K562 (cell line): Measurements from ENCODE around the gene HS3ST3B1. TPM values are rescaled to one million over a fixed set of nuclear protein-coding genes. Genes with fewer than 3 reads are reported as not detected.

ENCODE experiments used
- ATAC-seq: fragments of 200-7000 bp; cut with Tn5 transposase; 3 replicates; pipeline ENCODE4 v1.9.1; 2020; ENCODE audit warnings: moderate library complexity
- BruUV-seq: library from RNA; stranded (reverse); fragments of 400-500 nt; replicated peaks from 2 replicates; lab custom pipeline; 2021; lab: Mats Ljungman, UMichigan
- CTCF ChIA-PET: fragments of 300-600 bp; formaldehyde crosslinking; extraction: SDS; loops from one replicate; lab custom pipeline; 2021; ENCODE audit warnings: low intra/inter-chr PET ratio; lab: Yijun Ruan, JAX
- POLR2A ChIA-PET: fragments of 300-600, 350-650 bp; sonication (Branson Sonifier 250); formaldehyde crosslinking; extraction: SDS; loops from one replicate; lab custom pipeline; 2021; ENCODE audit warnings: antibody characterized with exemption, inconsistent platforms; lab: Yijun Ruan, JAX
- DNase-seq, 4 experiments: peaks; one replicate each; pipeline versions ENCODE4 v3.0.0 to v3.0.0-alpha.2; 2011 to 2018; ENCODE audit warnings: low spot score in 3 of 4, mixed read lengths in 3 of 4; ENCODE audit errors: extremely low read depth in 1 of 4
- FAIRE-seq: peaks from 2 replicates; lab custom pipeline; 2011; peaks lifted over from hg19 to GRCh38; lab: Jason Lieb, UNC
- H2AFZ ChIP-seq: 2 replicates; pipeline ENCODE4 v1.6.0; 2011; ENCODE audit warnings: low read depth, low read length, control low read depth, inconsistent platforms
- H3K27ac ChIP-seq: fragments of 200-600 bp; 3 replicates; pipeline ENCODE4 v1.8.0; 2011; ENCODE audit warnings: low read depth, mild to moderate bottlenecking, control low read depth, inconsistent platforms, low read length, moderate library complexity, mixed read lengths; ENCODE audit errors: extremely low read depth
- H3K27me3 ChIP-seq, 2 experiments: fragments of 300-600 bp in 1 of 2; 2 replicates in 1 of 2; 3 replicates in 1 of 2; pipeline versions ENCODE4 v1.6.0 to v1.8.0; 2011; ENCODE audit warnings: inconsistent platforms in 2 of 2, low read length in 2 of 2, mild to moderate bottlenecking in 1 of 2, mixed read lengths in 1 of 2, moderate library complexity in 1 of 2; ENCODE audit not compliant: control insufficient read depth in 2 of 2, insufficient read depth in 2 of 2
- H3K36me3 ChIP-seq: fragments of 300-600 bp; 3 replicates; pipeline ENCODE4 v1.8.0; 2011; ENCODE audit warnings: mild to moderate bottlenecking, low read length, inconsistent platforms; ENCODE audit not compliant: control insufficient read depth, insufficient read depth
- H3K4me1 ChIP-seq, 2 experiments: fragments of 200-600 bp in 1 of 2; replicated peaks in 1 of 2; 2 replicates in 1 of 2; 3 replicates in 1 of 2; pipeline versions ENCODE4 v1.5.1 to v1.8.0; 2011; ENCODE audit warnings: inconsistent platforms in 2 of 2, low read length in 2 of 2, mild to moderate bottlenecking in 1 of 2, mixed read lengths in 1 of 2, moderate library complexity in 1 of 2; ENCODE audit not compliant: control insufficient read depth in 2 of 2, insufficient read depth in 2 of 2
- H3K4me2 ChIP-seq: 2 replicates; pipeline ENCODE4 v1.6.1; 2011; ENCODE audit warnings: low read length, control low read depth, inconsistent platforms, mixed read lengths; ENCODE audit not compliant: insufficient read depth
- H3K4me3 ChIP-seq: fragments of 200-600 bp; sonication (generic), shearing (Covaris generic); 2 replicates; pipeline ENCODE4 v1.5.1; 2016; ENCODE audit warnings: control low read depth, inconsistent platforms
- H3K79me2 ChIP-seq: fragments of 200-600 bp; 3 replicates; pipeline ENCODE4 v1.8.0; 2011; ENCODE audit warnings: low read length, inconsistent platforms; ENCODE audit not compliant: control insufficient read depth, insufficient read depth
- H3K9ac ChIP-seq, 2 experiments: 2 replicates each; pipeline versions ENCODE4 v1.6.0 to v1.6.1; 2011; ENCODE audit warnings: low read depth in 2 of 2, low read length in 2 of 2, control low read depth in 1 of 2, inconsistent platforms in 1 of 2, mild to moderate bottlenecking in 1 of 2, mixed read lengths in 1 of 2; ENCODE audit not compliant: insufficient read depth in 1 of 2
- H3K9me1 ChIP-seq: one replicate; pipeline ENCODE4 v1.6.0; 2011; ENCODE audit warnings: inconsistent platforms, mild to moderate bottlenecking, low read length, moderate library complexity; ENCODE audit not compliant: control insufficient read depth, insufficient read depth
- H3K9me3 ChIP-seq: replicated peaks from 2 replicates; pipeline ENCODE4 v1.5.1; 2011; ENCODE audit warnings: low read depth, low read length, inconsistent platforms; ENCODE audit not compliant: control insufficient read depth, insufficient read depth
- H4K20me1 ChIP-seq: replicated peaks from 2 replicates; pipeline ENCODE4 v1.6.1; 2011; ENCODE audit warnings: low read length, inconsistent platforms, mixed read lengths; ENCODE audit not compliant: control insufficient read depth, insufficient read depth
- ZKSCAN3 ChIP-seq: fragments of 250-450 bp; sonication (Bioruptor Pico); IDR thresholded peaks from 2 replicates; pipeline ENCODE4 v1.4.0; 2020
- in situ Hi-C: fragments of 300-500 bp; cut with MboI; formaldehyde crosslinking; loops from 4 replicates; pipeline ENCODE4 v1.15.0; 2018; ENCODE audit warnings: inconsistent platforms, mixed read lengths
- intact Hi-C: fragments of 100-400 bp; cut with micrococcal nuclease; formaldehyde crosslinking; loops from 2 replicates; pipeline ENCODE4 v1.14.2; 2022
- polyA plus RNA-seq, 8 experiments: library from polyadenylated mRNA; depleted of rRNA in 4 of 8; stranded (reverse) in 5 of 8; unstranded in 3 of 8; fragments of >200 nt; fragmentation: Nextera tagmentation in 2 of 8; fragmentation: Illumina TruSeq in 1 of 8; extraction: Ambion mirVana in 2 of 8; extraction: Trizol in 1 of 8; gene quantifications; 2 replicates each; pipeline versions ENCODE4 v1.2.1 to v1.2.3, GENCODE V29; 2011 to 2014; ENCODE audit warnings: inconsistent platforms in 1 of 8, missing spikeins in 1 of 8
- total RNA-seq, 7 experiments: library from RNA; depleted of rRNA in 6 of 7; stranded (reverse); fragments of >200 nt in 6 of 7; fragmentation: Illumina TruSeq in 2 of 7; extraction: Trizol in 2 of 7; gene quantifications; 2 replicates each; pipeline versions ENCODE4 v1.2.1 to v1.2.3, GENCODE V29; 2011 to 2021; ENCODE audit warnings: low replicate concordance in 1 of 7
- TF ChIP-seq, protein P1 (sequence below): fragments of 250-450 bp; sonication (Bioruptor Pico); IDR thresholded peaks from 2 replicates; pipeline ENCODE4 v1.5.0; 2021; ENCODE audit warnings: mild to moderate bottlenecking, moderate library complexity

The HS3ST3B1 gene
- total and polyA plus RNA-seq, 9 of the 15 experiments (the other 6 are each of a cell fraction or from before 2014, with no cell fraction given), result 1.9 to 12.9 (median 3.7) TPM

DNA sequence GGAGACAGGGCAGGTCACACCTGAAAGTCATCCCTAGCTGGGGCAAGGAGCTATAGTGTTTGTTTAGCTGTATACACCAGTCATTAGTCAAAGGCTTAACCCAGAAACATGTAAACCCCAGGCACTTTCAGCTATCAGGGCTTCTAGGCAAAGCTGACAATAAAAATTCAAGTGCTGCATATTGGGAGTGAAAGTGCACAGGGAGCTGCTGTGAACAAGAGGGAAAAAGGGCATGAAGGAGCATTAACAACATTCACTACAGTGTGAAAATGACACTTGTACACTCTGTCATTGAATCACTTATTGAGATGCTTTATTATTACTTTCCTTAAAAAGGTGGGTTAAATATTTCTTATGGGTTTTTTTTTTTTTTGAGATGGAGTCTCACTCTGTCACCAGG lies 92.8 kb downstream of the HS3ST3B1 start:
- ATAC-seq, result no peak
- no peaks in the 10 kb centered on the region for H3K79me2 ChIP-seq
- H3K27me3 ChIP-seq, result no peaks in the 10 kb centered on the region; a peak in 1 of 5 replicates
- no peak for DNase-seq
- H3K4me1 ChIP-seq, result no peaks in the 10 kb centered on the region
- no peak overlapping the region for H2AFZ ChIP-seq
- H4K20me1 ChIP-seq, result no peaks in the 10 kb centered on the region
- FAIRE-seq, result no peak
- in situ Hi-C loops, result no loop called here
- H3K27ac ChIP-seq, result no peak overlapping the region
- peaks cover 1% of the 10 kb centered on the region; the same call in 1 of the 2 replicates for H3K9me3 ChIP-seq
- no peak overlapping the region for H3K4me3 ChIP-seq
- no peak overlapping the region for H3K9ac ChIP-seq
- no peak for TF ChIP-seq ZKSCAN3
- TF ChIP-seq, protein P1, sequence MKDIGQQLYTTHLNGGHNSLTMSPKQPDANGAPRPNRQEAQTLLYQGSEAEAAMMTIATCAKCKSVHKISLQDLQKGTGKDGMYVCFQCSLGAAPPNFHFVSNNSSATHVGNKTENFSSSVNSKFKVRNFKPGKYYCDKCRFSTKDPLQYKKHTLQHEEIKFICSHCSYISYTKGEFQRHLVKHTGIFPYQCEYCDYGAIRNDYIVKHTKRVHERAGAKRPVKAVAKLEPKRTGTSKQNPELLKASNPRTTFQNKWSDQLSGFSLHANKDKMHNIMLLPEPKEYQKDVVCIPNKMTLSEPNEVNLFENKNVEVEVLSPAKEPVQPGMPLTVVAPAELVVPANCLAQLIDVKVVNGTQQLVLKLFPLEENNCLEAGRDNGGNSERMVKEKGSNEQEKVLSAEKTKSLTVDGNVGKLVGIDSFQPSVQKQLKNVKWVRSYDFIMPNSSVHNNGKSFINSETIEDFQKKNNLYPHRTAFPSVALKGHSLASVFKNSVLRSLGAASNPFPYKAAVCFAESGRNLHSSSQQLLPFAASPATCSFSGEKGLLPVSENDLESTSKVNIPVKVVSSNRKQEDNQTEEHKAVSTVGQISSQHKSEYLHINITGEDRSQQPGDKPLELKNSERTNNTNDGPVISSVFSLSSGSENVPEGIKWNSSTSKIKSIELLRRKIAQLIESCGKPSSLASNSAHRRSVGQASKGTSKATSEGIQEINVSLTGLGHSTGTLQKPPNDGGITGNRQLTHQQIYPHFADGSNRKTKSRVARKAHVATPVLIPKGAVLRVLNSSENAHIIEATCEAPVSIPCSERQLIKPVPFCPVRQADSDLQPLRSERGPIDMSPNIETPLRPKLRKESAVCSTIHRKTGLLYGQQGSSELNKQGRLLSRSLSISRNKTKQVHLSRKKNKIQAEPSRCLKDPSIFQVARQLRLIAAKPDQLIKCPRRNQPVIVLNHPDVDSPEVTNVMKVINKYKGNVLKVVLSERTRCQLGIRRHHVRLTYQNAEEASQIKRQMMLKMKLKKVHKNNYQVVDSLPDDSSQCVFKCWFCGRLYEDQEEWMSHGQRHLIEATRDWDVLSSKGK (CRISPR knock-in tag), result no peak
- TF ChIP-seq, all 486 proteins: peak for 0
- Histone ChIP-seq H3K4me2 (no peak overlapping the region), H3K9me1 (no peaks in the 10 kb centered on the region), H3K36me3 (no peaks in the 10 kb centered on the region)
- no TSS peak for BruUV-seq
- intact Hi-C loops, result no loop called here
- POLR2A ChIA-PET, result no interaction called here
- CTCF ChIA-PET, result no interaction called here
